Stimulated activated CD4-positive, alpha-beta T cell treated with anti-CD3 and anti-CD28 coated beads, TNF-alpha, amount 100 ng/mL, for 4 hours (primary cell): ENCODE results near the gene RRAGD.

ENCODE experiments used
- DNase-seq, 3 experiments: peaks; one replicate each; pipeline ENCODE4 v3.0.0-alpha.2; 2020; ENCODE audit warnings: low read depth in 3 of 3

The RRAGD gene

GRCh38 chr6:89412071-89413005, at the start of gene RRAGD:
RRAGD (minus strand) TSS chr6:89412273; CDS start chr6:89411993, 280 bp downstream.
- peak; percentile 29 to 52 (median 41) for DNase-seq

GRCh38 chr6:89460713-89461112, 48.6 kb upstream of the RRAGD start:
- DNase-seq: no peak

- DNase-seq: no peak
These were observed 47.4 kb upstream of the RRAGD start for GRCh38 chr6:89459501-89459900.

GRCh38 chr6:89458704-89459103, 46.6 kb upstream of the RRAGD start:
- DNase-seq: no peak

GRCh38 chr6:89454300-89454699, 42.2 kb upstream of the RRAGD start:
- DNase-seq: no peak

- no peak for DNase-seq
These were observed 40.2 kb upstream of the RRAGD start for GRCh38 chr6:89452281-89452680.

- no peak for DNase-seq
These were observed 37.1 kb upstream of the RRAGD start for GRCh38 chr6:89449193-89449592.

GRCh38 chr6:89443658-89444057, 31.6 kb upstream of the RRAGD start:
- DNase-seq: no peak

GRCh38 chr6:89440200-89440599, 28.1 kb upstream of the RRAGD start:
- no peak for DNase-seq

- no peak for DNase-seq
These were observed 26.9 kb upstream of the RRAGD start for GRCh38 chr6:89439014-89439413.

- DNase-seq: no peak
These were observed 26.2 kb upstream of the RRAGD start for GRCh38 chr6:89438248-89438647.

GRCh38 chr6:89436226-89436625, 24.2 kb upstream of the RRAGD start:
- no peak for DNase-seq

GRCh38 chr6:89434954-89435353, 22.9 kb upstream of the RRAGD start:
- DNase-seq: no peak

- no peak for DNase-seq
These were observed 22.1 kb upstream of the RRAGD start for GRCh38 chr6:89434150-89434499.

- peak in 2 of 3 experiments; percentile 5 to 12 for DNase-seq
These were observed 21.4 kb upstream of the RRAGD start for GRCh38 chr6:89433252-89434149.

- DNase-seq: peak; percentile 76 to 84 (median 79)
These were observed 20.8 kb upstream of the RRAGD start, which contains the start of gene ANKRD6 for GRCh38 chr6:89432875-89433251. ANKRD6 (plus strand) TSS chr6:89433152; CDS start chr6:89566977, 133,825 bp downstream.

- no peak for DNase-seq
These were observed 18.3 kb upstream of the RRAGD start for GRCh38 chr6:89430201-89430962.

GRCh38 chr6:89416796-89417195, 4.7 kb upstream of the RRAGD start:
- no peak for DNase-seq

- no peak for DNase-seq
These were observed 3.1 kb upstream of the RRAGD start for GRCh38 chr6:89415185-89415584.

- no peak for DNase-seq
These were observed 2.1 kb upstream of the RRAGD start for GRCh38 chr6:89414215-89414614.

- DNase-seq: no peak
These were observed 930 bp upstream of the RRAGD start for GRCh38 chr6:89413006-89413400.
